Tibial artery (tissue), 4 donors: ENCODE data around the gene RNF111.
A peak's percentile ranks its signal among the peaks of the same experiment; 100 is the strongest.

Source experiments
- DNase-seq, 2 donors: peaks; one replicate each; pipeline ENCODE4 v3.0.0-alpha.2; 2019
- H3K27ac ChIP-seq, 2 donors: fragments of 200-600 bp; sonication (generic) in 1 of 2; 1 replicate in 1 of 2; 2 replicates in 1 of 2; pipeline ENCODE4 v1.5.1; 2018 to 2019; ENCODE audit warnings: mild to moderate bottlenecking in 1 of 2
- H3K27me3 ChIP-seq, 2 donors: fragments of 200-600 bp; sonication (generic) in 1 of 2; one replicate each; pipeline versions ENCODE4 v1.5.1 to v1.6.0; 2016 to 2019
- H3K36me3 ChIP-seq, 3 donors: fragments of 200-600 bp; sonication (generic) in 2 of 3; one replicate each; pipeline ENCODE4 v1.5.1; 2016 to 2019; ENCODE audit warnings: mild to moderate bottlenecking in 2 of 3
- H3K4me1 ChIP-seq, 4 donors: fragments of 200-600 bp; sonication (generic) in 2 of 4; 1 replicate in 3 of 4; 2 replicates in 1 of 4; pipeline ENCODE4 v1.5.1; 2016 to 2019
- H3K4me3 ChIP-seq, 2 donors: fragments of 200-600 bp; sonication (generic) in 1 of 2; 1 replicate in 1 of 2; 2 replicates in 1 of 2; pipeline ENCODE4 v1.5.1; 2018 to 2019; ENCODE audit warnings: mild to moderate bottlenecking in 2 of 2
- H3K9me3 ChIP-seq, 3 donors: fragments of 200-600 bp; sonication (generic) in 1 of 3; one replicate each; pipeline ENCODE4 v1.5.1; 2016 to 2019
- intact Hi-C: fragments of 100-400 bp; cut with DNase I; formaldehyde crosslinking; loops from one replicate; pipeline ENCODE4 v1.15.0; 2023; ENCODE audit warnings: low total_unique reads
- TF ChIP-seq, protein P1 (sequence below), 2 experiments: fragments of 200-600 bp in 1 of 2; fragments of 450-650 bp in 1 of 2; IDR thresholded peaks; one replicate each; pipeline ENCODE4 v1.5.1; 2017 to 2019; ENCODE audit warnings: antibody characterized with exemption in 2 of 2, mild to moderate bottlenecking in 1 of 2, moderate library complexity in 1 of 2

Gene RNF111

DNA sequence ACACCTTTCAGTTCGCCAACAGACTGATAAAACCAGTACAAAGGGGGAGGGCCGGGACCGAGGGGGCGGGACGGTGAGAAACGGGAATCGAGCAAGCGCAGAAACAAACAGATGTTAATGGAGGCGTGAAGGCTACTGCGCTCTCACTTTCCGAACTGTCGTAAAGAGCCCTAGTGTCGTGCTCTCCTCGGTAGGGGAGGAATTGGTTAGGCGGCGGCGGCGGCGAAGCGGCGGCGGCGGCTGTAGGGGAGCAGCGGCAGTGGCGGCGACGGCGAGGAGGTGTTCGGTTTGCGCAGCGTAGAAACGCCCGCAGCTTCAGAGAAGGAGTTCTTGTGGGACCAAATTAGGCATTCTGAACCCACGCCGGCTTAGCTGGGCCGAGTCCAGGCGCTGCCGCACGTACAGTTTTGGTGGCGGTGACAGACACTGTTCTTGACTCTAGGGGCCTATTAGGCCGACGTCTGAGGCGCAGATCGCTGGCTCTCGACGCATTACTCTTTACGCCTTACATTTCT lies at the start of gene RNF111:
Gene RNF111, plus strand, starts transcription at position 173 of the 515 bp plus-strand sequence. CDS start 43,160 bp downstream, outside the sequence.
- Histone ChIP-seq H3K27ac (peak within 1 kb of the TSS; percentile 88 to 93), H3K36me3 (peaks cover 0 to 7% (median 4%) of the 10 kb centered on the region in 3 donors), H3K4me1 (peaks cover 0 to 26% (median 11%) of the 10 kb centered on the region in 4 donors), H3K27me3 (no peaks in the 10 kb centered on the region), H3K9me3 (no peaks in the 10 kb centered on the region), H3K4me3 (peak within 1 kb of the TSS; percentile 72 to 92)
- TF ChIP-seq, protein P1, sequence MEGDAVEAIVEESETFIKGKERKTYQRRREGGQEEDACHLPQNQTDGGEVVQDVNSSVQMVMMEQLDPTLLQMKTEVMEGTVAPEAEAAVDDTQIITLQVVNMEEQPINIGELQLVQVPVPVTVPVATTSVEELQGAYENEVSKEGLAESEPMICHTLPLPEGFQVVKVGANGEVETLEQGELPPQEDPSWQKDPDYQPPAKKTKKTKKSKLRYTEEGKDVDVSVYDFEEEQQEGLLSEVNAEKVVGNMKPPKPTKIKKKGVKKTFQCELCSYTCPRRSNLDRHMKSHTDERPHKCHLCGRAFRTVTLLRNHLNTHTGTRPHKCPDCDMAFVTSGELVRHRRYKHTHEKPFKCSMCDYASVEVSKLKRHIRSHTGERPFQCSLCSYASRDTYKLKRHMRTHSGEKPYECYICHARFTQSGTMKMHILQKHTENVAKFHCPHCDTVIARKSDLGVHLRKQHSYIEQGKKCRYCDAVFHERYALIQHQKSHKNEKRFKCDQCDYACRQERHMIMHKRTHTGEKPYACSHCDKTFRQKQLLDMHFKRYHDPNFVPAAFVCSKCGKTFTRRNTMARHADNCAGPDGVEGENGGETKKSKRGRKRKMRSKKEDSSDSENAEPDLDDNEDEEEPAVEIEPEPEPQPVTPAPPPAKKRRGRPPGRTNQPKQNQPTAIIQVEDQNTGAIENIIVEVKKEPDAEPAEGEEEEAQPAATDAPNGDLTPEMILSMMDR (IDR thresholded peaks at IDR 0.05) = no peak
- DNase-seq = peak; percentile 94
- intact Hi-C loops = no loop called here

DNA sequence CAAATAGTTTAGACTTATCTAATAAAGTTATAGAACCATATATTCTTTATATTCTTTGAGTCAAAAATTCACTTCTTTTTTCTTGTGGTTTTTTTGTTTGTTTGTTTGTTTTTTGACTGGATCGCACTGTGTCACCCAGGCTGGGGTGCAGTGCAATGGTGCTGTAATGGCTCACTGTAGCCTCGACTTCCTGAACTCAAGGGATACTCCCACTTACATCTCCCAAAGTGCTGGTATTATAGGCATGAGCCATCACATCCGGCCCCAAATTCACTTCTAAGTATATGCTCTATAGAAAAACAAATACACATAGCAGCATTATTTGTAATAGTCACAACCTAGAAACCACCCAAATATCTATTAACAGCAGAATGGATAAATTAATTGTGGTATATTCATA lies 40.3 kb upstream of the RNF111 start:
- Histone ChIP-seq H3K4me1 (peaks cover 0 to 10% (median 0%) of the 10 kb centered on the region in 4 donors), H3K36me3 (no peaks in the 10 kb centered on the region), H3K4me3 (no peak overlapping the region), H3K27me3 (no peaks in the 10 kb centered on the region), H3K9me3 (no peaks in the 10 kb centered on the region), H3K27ac (no peak overlapping the region)
- intact Hi-C loops = no loop called here
- TF ChIP-seq, protein P1 (IDR thresholded peaks at IDR 0.05) = no peak
- no peak for DNase-seq

DNA sequence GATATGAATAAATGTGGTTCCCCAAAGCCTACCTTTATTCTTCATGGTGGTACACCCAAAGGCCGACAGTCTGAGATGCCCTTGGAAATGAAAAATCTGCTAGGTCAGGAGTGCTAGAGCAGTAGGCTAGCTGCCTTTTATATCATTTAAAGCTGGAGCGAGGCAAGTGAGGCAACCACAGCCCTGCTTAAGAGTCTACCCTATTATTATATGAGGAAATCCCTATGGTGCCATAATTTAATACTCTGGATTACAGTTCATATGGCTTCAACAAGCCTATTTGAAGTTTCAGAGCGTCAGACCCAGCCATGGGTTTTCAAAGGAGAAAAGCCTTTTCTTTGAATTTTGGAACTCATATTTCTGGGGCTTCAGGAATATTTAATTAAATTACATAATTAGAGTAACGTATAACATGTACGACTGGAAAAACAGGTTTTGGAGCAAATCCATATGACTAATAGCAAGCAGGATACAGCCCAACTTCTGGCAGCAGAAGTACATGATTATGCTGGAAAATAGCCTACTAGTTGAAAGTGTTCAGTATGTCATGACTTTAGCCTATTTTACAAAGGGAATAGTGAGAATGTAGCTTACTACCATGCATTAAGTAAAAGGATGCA lies 36.0 kb upstream of the RNF111 start:
- TF ChIP-seq, protein P1 (IDR thresholded peaks at IDR 0.05) = no peak
- no peak for DNase-seq
- Histone ChIP-seq H3K9me3 (no peaks in the 10 kb centered on the region), H3K27me3 (no peaks in the 10 kb centered on the region), H3K4me1 (peaks cover 0 to 10% (median 0%) of the 10 kb centered on the region in 4 donors), H3K4me3 (no peak overlapping the region), H3K36me3 (no peaks in the 10 kb centered on the region), H3K27ac (no peak overlapping the region)
- intact Hi-C loops = no loop called here

DNA sequence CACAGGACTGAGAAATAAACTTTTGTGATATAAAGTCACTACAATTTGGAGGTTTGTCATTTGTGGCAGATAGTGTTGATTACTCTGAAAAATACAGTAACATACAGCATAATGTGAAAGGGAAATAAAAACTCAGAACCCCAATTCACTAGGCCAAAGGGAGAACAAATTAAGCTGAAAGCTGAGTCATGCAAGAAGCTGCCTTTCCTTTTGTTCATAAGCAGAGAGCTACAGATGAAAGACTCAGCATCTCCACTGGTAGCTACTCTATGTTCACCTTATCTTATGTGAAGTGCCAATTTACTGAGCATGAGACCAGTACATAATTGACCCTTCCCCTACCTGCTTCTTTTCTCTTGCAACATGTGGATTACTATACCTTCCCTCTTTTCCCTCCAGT lies 34.7 kb upstream of the RNF111 start:
- H3K36me3 ChIP-seq = no peaks in the 10 kb centered on the region
- H3K27ac ChIP-seq = no peak overlapping the region
- no peaks in the 10 kb centered on the region for H3K9me3 ChIP-seq

DNA sequence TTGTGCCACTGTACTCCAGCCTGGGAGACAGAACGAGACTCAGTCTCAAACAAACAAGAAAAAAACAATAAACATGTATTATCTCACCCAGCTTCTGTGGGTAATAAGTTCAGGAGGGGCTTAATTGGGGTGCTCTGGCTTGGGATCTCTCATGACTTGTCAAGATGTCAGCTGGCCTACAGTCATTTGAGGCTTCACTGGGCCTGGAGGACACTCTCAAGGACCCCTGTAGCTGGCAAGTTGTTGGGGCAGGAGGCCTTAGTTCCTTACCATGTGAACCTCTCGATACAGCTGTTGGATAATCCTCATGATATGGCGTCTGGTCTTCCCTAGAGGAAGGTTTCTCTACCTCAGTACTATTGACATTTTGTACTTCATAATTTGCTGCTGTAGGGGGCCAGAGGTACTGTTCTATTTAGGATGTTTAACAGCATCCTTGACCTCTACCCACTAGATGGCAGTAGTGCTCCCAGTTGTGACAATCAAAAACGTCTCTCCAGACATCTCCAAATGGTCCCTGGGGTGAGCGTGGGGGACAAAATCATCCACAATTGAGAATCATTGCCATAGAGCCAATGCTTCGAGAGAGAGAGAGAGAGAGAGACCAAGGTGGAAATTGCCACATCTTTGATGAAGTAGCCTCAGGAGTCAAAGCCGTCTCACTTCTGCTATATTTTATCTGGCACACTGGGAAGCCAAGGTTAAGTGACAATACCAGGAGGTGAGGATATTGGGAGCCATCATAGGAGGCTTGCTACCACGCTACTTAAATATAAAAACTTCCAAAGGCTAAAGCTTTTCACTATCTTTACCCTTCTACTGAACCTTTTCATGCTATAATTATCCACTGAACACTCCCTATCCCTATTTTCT lies 30.1 kb upstream of the RNF111 start:
- no peaks in the 10 kb centered on the region for H3K27me3 ChIP-seq
- peak in 1 of 2 donors; percentile 41 for DNase-seq
- H3K27ac ChIP-seq = no peak overlapping the region
- no peaks in the 10 kb centered on the region for H3K36me3 ChIP-seq
- intact Hi-C loops = no loop called here
- H3K9me3 ChIP-seq = no peaks in the 10 kb centered on the region
- H3K4me3 ChIP-seq = no peak overlapping the region
- TF ChIP-seq, protein P1 (IDR thresholded peaks at IDR 0.05) = peak; percentile 51 to 59
- H3K4me1 ChIP-seq = no peaks in the 10 kb centered on the region

More for the DNA sequence above, 34.7 kb upstream of the RNF111 start:
- Histone ChIP-seq H3K4me3 (no peak overlapping the region), H3K27me3 (no peaks in the 10 kb centered on the region), H3K4me1 (peaks cover 0 to 10% (median 0%) of the 10 kb centered on the region in 4 donors)
- TF ChIP-seq, protein P1 (IDR thresholded peaks at IDR 0.05) = no peak
- DNase-seq = no peak
- intact Hi-C loops = no loop called here
